ENCODE results near the gene PLVAP.

DNA sequence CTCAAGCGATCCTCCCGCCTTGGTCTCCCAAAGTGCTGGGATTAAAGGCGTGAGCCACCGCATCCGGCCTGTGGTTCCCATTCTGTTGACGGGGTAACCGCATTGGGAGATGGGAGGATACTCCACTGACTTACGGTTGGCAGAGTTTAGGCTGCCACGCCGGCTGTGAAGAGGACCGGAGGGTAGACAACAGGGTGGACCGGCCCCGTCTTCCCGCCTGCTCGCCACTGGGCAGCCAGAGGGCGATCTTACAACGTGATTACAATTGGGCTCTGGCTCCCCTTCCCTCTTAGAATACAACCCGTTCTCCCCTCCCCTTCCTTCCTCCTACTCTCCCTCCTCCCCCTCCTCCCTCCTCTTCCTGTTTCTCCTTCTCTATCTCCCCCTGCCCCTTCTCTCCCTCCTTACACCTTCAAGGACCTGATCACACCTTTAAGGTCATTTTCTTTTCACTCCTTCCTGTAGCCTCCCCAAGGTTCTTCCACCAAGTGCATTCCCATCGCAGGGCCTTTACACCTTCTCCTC is 17.8 kb upstream of the PLVAP start:
- TF ChIP-seq POLR2A (conservative IDR thresholded peaks at IDR 0.05) (peak; percentile 47; the same call in 1 of the 2 replicates), CCNT2 (IDR thresholded peaks at IDR 0.05; ENCODE audit: borderline replicate concordance, extremely low read depth, insufficient read length, low read depth, low read length) (no peak)

All from K562 (cell line).